Right kidney (tissue), 1 donor: ENCODE data around the gene TENT5A.
"Not testable (repeated sequence)": the region's sequence is repeated elsewhere in the genome, so short reads cannot be mapped to it uniquely, and the experiment has no call there.

Source experiments
- DNase-seq: peaks from one replicate; pipeline ENCODE4 v3.0.0-alpha.2; 2016

Gene TENT5A

GRCh38 chr6:81750681-81751387 lies 1.6 kb downstream of the TENT5A start:
- peak; percentile 17 for DNase-seq

GRCh38 chr6:81750200-81750599 lies 2.3 kb downstream of the TENT5A start:
- no peak for DNase-seq

GRCh38 chr6:81749707-81750106 lies 2.8 kb downstream of the TENT5A start:
- DNase-seq, result no peak

- DNase-seq, result no peak
Measured at GRCh38 chr6:81748994-81749393, 3.5 kb downstream of the TENT5A start.

- no peak for DNase-seq
Measured at GRCh38 chr6:81747327-81747726, 5.2 kb downstream of the TENT5A start.

- no peak for DNase-seq
Measured at GRCh38 chr6:81744131-81744530, 8.3 kb downstream of the TENT5A start.

- no peak for DNase-seq
Measured at GRCh38 chr6:81743649-81744048, 8.8 kb downstream of the TENT5A start.

GRCh38 chr6:81741689-81742088 lies 10.8 kb downstream of the TENT5A start:
- DNase-seq, result no peak

- not testable (repeated sequence) for DNase-seq
Measured at GRCh38 chr6:81740591-81740990, 11.9 kb downstream of the TENT5A start.

GRCh38 chr6:81739230-81740195 lies 13.0 kb downstream of the TENT5A start:
- no peak for DNase-seq

GRCh38 chr6:81736428-81736827 lies 16.1 kb downstream of the TENT5A start:
- no peak for DNase-seq

- no peak for DNase-seq
Measured at GRCh38 chr6:81735756-81736380, 16.6 kb downstream of the TENT5A start.

- DNase-seq, result no peak
Measured at GRCh38 chr6:81734500-81735150, 17.9 kb downstream of the TENT5A start.

- no peak for DNase-seq
Measured at GRCh38 chr6:81734081-81734480, 18.4 kb downstream of the TENT5A start.

- DNase-seq, result no peak
Measured at GRCh38 chr6:81731814-81732213, 20.7 kb downstream of the TENT5A start.

- DNase-seq, result no peak
Measured at GRCh38 chr6:81727876-81728517, 24.5 kb downstream of the TENT5A start.

- DNase-seq, result no peak
Measured at GRCh38 chr6:81725127-81725526, 27.4 kb downstream of the TENT5A start.

- no peak for DNase-seq
Measured at GRCh38 chr6:81722506-81723223, 29.8 kb downstream of the TENT5A start.

GRCh38 chr6:81720427-81720826 lies 32.1 kb downstream of the TENT5A start:
- DNase-seq, result no peak

- DNase-seq, result no peak
Measured at GRCh38 chr6:81718126-81718525, 34.4 kb downstream of the TENT5A start.

GRCh38 chr6:81714684-81715083 lies 37.8 kb downstream of the TENT5A start:
- no peak for DNase-seq
